ENCODE results near the gene CARD11. TPM values are rescaled to one million over a fixed set of nuclear protein-coding genes. Genes with fewer than 3 reads are reported as not detected.

CARD11 gene
- total and polyA plus RNA-seq, 5 experiments from 2014 or later, result 10.8 to 109 (median 40.2) TPM

DNA sequence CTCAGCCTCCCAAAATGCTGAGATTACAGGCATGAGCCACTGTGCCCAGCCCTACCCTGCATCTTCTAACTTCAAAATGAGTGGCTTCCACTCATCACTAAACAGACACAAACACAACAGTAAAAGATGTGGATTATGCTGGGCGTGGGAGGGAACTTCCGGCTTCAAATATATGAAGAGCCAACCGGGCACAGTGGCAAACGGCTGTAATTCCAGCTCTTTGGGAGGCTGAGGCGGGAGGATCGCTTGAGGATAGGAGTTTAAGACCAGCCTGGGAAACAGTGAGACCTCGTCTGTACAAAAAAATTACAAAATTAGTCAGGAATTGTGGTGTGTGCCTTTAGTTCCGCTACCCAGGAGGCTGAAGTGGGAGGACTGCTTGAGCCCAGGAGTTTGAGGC lies 107.4 kb downstream of the CARD11 start:
- Mint-ChIP-seq H3K4me1 (peaks cover 0 to 12% (median 7%) of the 10 kb centered on the region in 4 donors), H3K27me3 (no peaks in the 10 kb centered on the region), H3K4me3 (no peak overlapping the region), H3K36me3 (peaks cover 0 to 94% (median 27%) of the 10 kb centered on the region in 3 donors), H3K9me3 (no peaks in the 10 kb centered on the region), H3K27ac (peak overlapping the region in 1 of 10 donors; percentile 54)
- POLR2A ChIA-PET, result interaction anchor here (0.7 kb wide), 1 partner anchor 19 kb away, joined by 3 read pairs; no protein-coding TSS in a partner anchor
- DNase-seq, result no peak
- no peak for ATAC-seq

GRCh38 chr7:2934984-2935740 lies 108.5 kb downstream of the CARD11 start:
- DNase-seq (peak in 1 of 10 donors; percentile 32), ATAC-seq (no peak)
- Mint-ChIP-seq H3K27ac (peak overlapping the region in 1 of 10 donors; percentile 66), H3K4me3 (no peak overlapping the region), H3K9me3 (no peaks in the 10 kb centered on the region), H3K27me3 (no peaks in the 10 kb centered on the region), H3K36me3 (peaks cover 0 to 93% (median 27%) of the 10 kb centered on the region in 3 donors), H3K4me1 (peaks cover 0 to 6% (median 3%) of the 10 kb centered on the region in 4 donors)
- POLR2A ChIA-PET, result interaction anchor here (0.9 kb wide), 1 partner anchor 8 kb away, joined by 3 read pairs; no protein-coding TSS in a partner anchor

DNA sequence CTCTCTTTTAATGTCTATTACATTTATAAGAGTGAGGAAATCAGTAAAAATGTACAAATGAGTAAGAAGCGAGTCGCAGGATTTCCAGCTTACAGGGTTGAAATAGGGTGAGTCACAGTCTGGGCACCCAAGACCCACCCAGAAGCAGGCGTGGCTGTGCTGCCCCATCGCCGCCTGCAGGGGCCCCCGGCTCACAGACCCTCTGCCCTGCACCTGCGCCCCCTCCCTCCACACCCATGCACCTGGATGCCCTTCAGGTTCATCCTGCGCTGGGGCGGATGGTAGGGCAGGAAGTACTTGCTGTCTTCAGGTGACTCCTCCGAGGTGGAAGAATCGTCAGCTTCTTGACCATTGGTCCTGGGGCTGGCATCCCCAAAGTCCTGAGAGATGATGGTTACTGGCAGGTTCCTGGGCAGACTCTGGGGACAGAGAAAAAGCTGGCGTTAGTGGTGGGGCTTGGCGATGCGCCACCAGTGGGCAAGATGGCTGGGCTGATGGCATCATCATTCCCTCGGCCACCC lies 109.4 kb downstream of the CARD11 start:
- peaks cover 0 to 4% (median under 1%) of the 10 kb centered on the region in 4 donors for H3K4me1 Mint-ChIP-seq
- peaks cover 0 to 92% (median 23%) of the 10 kb centered on the region in 3 donors for H3K36me3 Mint-ChIP-seq
- no peak for ATAC-seq
- peak overlapping the region in 6 of 10 donors; percentile 20 to 90 (median 51) for H3K27ac Mint-ChIP-seq
- no peaks in the 10 kb centered on the region for H3K9me3 Mint-ChIP-seq
- POLR2A ChIA-PET, result interaction anchor here (0.9 kb wide), 1 partner anchor 9 kb away, joined by 3 read pairs; no protein-coding TSS in a partner anchor
- H3K4me3 Mint-ChIP-seq, result no peak overlapping the region
- H3K27me3 Mint-ChIP-seq, result no peaks in the 10 kb centered on the region
- peak in 1 of 10 donors; percentile 26 for DNase-seq

DNA sequence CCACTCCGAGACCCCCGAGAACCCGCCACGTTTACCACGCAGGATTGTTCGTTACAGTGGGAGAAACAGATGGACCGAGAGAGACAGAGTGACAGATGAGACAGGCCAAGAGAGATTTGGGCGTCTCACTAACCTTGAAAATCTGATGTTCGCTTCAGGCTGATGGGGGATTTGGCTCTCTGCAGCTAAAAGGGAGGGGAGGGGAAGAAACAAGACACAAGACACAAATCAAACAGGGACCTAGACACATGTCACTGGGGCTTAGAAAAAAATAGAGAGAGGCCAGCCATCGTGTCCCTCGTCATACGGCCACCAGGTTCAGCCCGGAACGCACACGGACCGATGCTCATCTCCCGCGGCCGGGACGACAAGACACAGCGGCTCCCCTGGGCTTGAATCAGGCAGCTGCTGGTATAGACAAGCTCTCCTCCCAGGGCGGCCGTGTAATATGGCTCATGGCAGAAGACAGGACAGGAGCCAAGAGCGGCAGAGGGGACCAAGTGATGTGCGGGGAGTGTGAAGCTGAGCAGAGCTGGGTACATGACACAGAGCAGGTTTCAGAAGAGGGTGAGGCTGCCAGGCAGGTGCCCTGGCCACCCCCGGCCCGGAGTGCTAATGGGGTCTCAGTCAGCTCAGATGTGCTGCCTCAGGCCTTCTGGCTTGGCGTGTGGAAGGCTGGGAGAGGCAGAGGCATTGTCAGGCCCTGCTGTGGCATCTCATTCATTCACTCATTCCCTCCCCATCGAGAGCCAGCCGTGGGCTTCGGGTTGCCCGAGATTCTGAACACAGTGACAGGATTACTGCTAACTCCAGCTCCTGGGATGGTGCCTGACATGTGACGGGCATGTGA lies 111.0 kb downstream of the CARD11 start:
- Mint-ChIP-seq H3K27me3 (no peaks in the 10 kb centered on the region), H3K4me1 (peaks cover 0 to 3% (median 1%) of the 10 kb centered on the region in 4 donors), H3K27ac (peak overlapping the region in 5 of 10 donors; percentile 38 to 71 (median 52)), H3K36me3 (peaks cover 0 to 91% (median 17%) of the 10 kb centered on the region in 3 donors), H3K4me3 (no peak overlapping the region), H3K9me3 (no peaks in the 10 kb centered on the region)
- POLR2A ChIA-PET, result no interaction called here
- DNase-seq (peak in 1 of 10 donors; percentile 53), ATAC-seq (no peak)

DNA sequence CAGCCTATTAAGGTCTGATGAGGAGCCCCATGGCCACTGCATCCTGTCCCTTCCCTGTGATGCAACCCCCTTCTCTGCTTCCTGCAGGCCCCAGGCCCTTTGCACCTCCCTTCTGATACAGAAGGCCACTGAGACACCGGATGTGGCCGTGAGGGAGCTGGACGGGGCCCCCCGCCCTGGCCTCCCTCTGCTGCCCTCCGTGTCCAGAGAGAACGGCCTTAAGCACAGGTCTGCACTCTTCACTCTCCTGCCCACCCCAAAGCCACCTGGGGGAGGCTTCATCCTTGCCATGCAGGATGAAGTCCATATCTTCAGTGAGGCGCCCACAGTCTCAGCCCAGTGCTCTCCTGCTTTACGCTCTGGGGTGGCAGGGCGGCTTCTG lies 112.6 kb downstream of the CARD11 start:
- H3K27ac Mint-ChIP-seq, result peak overlapping the region in 5 of 10 donors; percentile 19 to 81 (median 55)
- no peaks in the 10 kb centered on the region for H3K9me3 Mint-ChIP-seq
- no peaks in the 10 kb centered on the region for H3K27me3 Mint-ChIP-seq
- H3K4me3 Mint-ChIP-seq, result no peak overlapping the region
- peaks cover 0 to 90% (median 19%) of the 10 kb centered on the region in 3 donors for H3K36me3 Mint-ChIP-seq
- ATAC-seq (no peak), DNase-seq (no peak)
- peaks cover 0 to 5% (median 1%) of the 10 kb centered on the region in 4 donors for H3K4me1 Mint-ChIP-seq
- POLR2A ChIA-PET, result no interaction called here

- peak in 1 of 10 donors; percentile 8 for DNase-seq
- peak overlapping the region in 4 of 10 donors; percentile 25 to 59 (median 41) for H3K27ac Mint-ChIP-seq
Observed at GRCh38 chr7:2930310-2931033, 113.2 kb downstream of the CARD11 start.

DNA sequence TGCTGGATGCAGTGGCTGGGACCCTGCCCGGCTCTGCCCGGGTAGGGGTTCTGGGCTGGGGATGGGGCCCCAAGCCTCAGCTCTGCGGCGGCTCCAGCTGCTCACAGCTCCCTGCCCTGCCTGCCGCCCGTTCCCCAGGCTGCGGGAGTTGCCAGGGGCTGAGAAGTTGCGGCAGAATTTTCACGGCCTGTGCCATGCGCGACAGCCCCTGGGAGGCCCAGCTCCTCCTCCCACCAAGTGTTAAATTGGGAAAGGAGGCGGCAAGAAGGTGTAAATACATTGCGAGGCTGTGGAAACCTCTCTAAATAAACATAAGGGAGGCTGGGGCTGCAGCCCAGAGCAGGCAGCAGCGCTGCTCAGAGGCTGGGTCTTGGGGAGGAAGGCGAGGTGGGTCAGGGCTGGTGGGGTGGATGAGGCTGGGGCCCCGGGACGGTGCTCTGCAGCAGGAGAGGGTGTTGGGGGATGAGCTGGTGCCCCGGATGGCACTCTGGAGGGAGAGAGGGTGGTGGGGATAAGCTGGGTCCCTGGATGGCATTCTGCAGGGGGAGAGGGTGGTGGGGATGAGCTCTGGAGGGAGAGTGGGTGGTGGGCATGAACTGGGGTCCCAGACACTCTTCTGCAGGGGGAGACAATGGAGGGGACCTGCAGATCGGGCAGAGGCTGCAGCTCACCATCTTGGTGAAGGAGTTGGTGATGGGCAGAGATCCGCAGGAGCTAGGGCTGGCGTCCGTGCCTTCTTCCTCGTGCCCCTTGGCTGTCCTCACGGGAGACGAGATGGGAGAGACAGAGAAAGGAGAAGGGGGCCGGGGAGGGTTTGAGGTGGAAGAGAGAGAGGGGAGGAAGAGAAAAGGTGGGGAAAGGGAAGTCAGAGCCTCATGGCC lies 114.1 kb downstream of the CARD11 start:
- Mint-ChIP-seq H3K9me3 (no peaks in the 10 kb centered on the region), H3K27me3 (no peaks in the 10 kb centered on the region), H3K36me3 (peaks cover 0 to 84% (median 19%) of the 10 kb centered on the region in 3 donors), H3K4me1 (peaks cover 0 to 5% (median 1%) of the 10 kb centered on the region in 4 donors), H3K27ac (peak overlapping the region in 5 of 10 donors; percentile 27 to 62 (median 52)), H3K4me3 (no peak overlapping the region)
- DNase-seq (no peak), ATAC-seq (no peak)
- POLR2A ChIA-PET, result no interaction called here

More at GRCh38 chr7:2930310-2931033, 113.2 kb downstream of the CARD11 start:
- H3K4me1 Mint-ChIP-seq, result peaks cover 0 to 5% (median 1%) of the 10 kb centered on the region in 4 donors
- POLR2A ChIA-PET, result no interaction called here
- no peak for ATAC-seq
- H3K9me3 Mint-ChIP-seq, result no peaks in the 10 kb centered on the region
- H3K36me3 Mint-ChIP-seq, result peaks cover 0 to 90% (median 19%) of the 10 kb centered on the region in 3 donors
- no peak overlapping the region for H3K4me3 Mint-ChIP-seq
- no peaks in the 10 kb centered on the region for H3K27me3 Mint-ChIP-seq

DNA sequence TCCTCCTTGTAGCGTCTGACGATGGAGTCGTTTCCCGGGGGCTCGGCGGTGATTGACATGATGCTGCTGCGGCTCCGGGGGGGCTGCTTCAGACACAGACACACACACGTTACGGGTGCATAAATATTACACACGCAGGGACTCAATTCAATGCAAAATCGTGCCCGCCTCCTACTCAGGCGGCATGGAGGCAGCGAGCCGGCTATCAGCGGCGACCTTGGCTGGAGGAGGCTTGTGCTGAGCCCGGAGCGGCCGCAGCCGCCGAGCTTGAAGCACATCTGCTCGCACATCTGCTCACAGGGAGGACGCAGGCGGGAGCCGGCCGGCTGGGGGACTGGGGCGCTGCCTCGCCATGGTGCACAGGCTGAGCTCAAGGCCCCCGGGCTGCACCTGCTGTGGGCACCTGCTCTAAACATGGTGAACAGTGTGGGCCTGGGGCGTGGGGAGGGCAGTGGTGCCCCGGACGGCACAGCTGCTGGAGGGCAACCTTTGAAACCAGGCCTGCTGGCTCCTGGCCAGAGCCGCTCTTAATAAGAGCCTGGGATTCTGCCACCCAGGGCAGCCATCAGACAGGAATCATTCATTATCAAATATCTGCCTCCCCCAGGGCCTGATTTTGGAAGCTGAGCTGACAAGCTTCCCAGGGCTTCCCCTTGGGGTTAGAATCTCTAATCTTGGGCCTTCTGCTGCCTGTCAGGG lies 114.9 kb downstream of the CARD11 start:
- POLR2A ChIA-PET, result no interaction called here
- Mint-ChIP-seq H3K27me3 (no peaks in the 10 kb centered on the region), H3K27ac (no peak overlapping the region), H3K9me3 (no peaks in the 10 kb centered on the region), H3K36me3 (peaks cover 0 to 79% (median 19%) of the 10 kb centered on the region in 3 donors), H3K4me1 (peaks cover 0 to 5% (median 1%) of the 10 kb centered on the region in 4 donors), H3K4me3 (no peak overlapping the region)
- DNase-seq (no peak), ATAC-seq (no peak)

DNA sequence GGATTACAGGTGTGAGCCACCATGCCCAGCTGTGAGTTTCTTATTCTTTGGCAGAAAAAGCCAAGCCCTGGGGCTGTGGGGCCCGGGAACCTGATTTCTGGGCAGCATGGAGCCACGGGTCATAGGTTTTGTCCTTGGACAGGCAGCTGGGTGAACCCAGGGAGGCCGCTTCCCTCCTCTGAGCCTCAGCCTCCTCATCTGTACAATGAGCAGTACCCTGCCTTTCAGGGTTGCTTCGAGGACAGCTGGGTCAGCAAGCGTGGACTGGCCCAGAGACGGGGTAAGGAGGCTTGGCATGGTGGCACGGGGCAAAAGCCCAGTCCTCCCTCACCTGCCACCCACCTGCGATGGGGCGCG lies 115.4 kb downstream of the CARD11 start:
- Mint-ChIP-seq H3K36me3 (peaks cover 0 to 77% (median 19%) of the 10 kb centered on the region in 3 donors), H3K4me1 (peaks cover 0 to 3% (median 1%) of the 10 kb centered on the region in 4 donors), H3K4me3 (no peak overlapping the region), H3K27ac (no peak overlapping the region), H3K9me3 (no peaks in the 10 kb centered on the region), H3K27me3 (no peaks in the 10 kb centered on the region)
- ATAC-seq (no peak), DNase-seq (no peak)
- POLR2A ChIA-PET, result interaction anchor here (0.6 to 0.7 kb wide), 2 partner anchors 15 to 165 kb away, joined by 3 to 4 read pairs; no protein-coding TSS in a partner anchor

DNA sequence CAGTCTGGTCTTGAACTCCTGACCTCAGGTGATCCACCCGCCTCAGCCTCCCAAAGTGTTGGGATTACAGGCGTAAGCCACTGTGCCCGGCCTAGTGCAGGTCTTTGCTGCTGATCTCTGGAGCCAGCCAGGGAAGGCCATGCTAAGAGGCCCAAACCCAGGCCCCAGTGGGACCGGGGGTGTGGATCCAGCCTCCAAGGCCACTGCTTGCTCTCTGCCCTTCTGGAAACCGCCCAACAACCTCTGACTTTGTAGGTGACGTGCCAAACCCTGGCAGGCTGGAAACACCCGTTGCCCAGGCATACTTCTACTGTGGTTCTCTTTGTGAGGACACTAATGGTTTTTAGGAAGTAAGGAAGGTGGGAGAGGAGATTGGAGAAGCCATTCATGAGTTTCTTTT lies 116.1 kb downstream of the CARD11 start:
- Mint-ChIP-seq H3K27ac (peak overlapping the region in 2 of 10 donors; percentile 69 to 87), H3K4me1 (peaks cover 0 to 3% (median 1%) of the 10 kb centered on the region in 4 donors), H3K9me3 (no peaks in the 10 kb centered on the region), H3K36me3 (peaks cover 0 to 75% (median 18%) of the 10 kb centered on the region in 3 donors), H3K27me3 (no peaks in the 10 kb centered on the region), H3K4me3 (no peak overlapping the region)
- ATAC-seq (no peak), DNase-seq (peak in 1 of 10 donors; percentile 45)
- POLR2A ChIA-PET, result interaction anchor here (0.7 kb wide), 1 partner anchor 16 kb away, joined by 4 read pairs; no protein-coding TSS in a partner anchor

Measured in naive thymus-derived CD8-positive, alpha-beta T cell (primary cell).